Measurements from ENCODE around the gene PLCD3. TPM values are rescaled to one million over a fixed set of nuclear protein-coding genes. Genes with fewer than 3 reads are reported as not detected.
A peak's percentile ranks its signal among the peaks of the same experiment; 100 is the strongest.

PLCD3 gene
- total and polyA plus RNA-seq, 9 of the 15 experiments (the other 6 are each of a cell fraction or from before 2014, with no cell fraction given), result 0.20 to 22.6 (median 7.5) TPM

GRCh38 chr17:45161288-45162024 lies 29.1 kb upstream of the PLCD3 start, which contains the start of gene HEXIM2 (continued):
- TF ChIP-seq, protein P1, sequence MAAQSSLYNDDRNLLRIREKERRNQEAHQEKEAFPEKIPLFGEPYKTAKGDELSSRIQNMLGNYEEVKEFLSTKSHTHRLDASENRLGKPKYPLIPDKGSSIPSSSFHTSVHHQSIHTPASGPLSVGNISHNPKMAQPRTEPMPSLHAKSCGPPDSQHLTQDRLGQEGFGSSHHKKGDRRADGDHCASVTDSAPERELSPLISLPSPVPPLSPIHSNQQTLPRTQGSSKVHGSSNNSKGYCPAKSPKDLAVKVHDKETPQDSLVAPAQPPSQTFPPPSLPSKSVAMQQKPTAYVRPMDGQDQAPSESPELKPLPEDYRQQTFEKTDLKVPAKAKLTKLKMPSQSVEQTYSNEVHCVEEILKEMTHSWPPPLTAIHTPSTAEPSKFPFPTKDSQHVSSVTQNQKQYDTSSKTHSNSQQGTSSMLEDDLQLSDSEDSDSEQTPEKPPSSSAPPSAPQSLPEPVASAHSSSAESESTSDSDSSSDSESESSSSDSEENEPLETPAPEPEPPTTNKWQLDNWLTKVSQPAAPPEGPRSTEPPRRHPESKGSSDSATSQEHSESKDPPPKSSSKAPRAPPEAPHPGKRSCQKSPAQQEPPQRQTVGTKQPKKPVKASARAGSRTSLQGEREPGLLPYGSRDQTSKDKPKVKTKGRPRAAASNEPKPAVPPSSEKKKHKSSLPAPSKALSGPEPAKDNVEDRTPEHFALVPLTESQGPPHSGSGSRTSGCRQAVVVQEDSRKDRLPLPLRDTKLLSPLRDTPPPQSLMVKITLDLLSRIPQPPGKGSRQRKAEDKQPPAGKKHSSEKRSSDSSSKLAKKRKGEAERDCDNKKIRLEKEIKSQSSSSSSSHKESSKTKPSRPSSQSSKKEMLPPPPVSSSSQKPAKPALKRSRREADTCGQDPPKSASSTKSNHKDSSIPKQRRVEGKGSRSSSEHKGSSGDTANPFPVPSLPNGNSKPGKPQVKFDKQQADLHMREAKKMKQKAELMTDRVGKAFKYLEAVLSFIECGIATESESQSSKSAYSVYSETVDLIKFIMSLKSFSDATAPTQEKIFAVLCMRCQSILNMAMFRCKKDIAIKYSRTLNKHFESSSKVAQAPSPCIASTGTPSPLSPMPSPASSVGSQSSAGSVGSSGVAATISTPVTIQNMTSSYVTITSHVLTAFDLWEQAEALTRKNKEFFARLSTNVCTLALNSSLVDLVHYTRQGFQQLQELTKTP (IDR thresholded peaks at IDR 0.05; ENCODE audit: low read depth in 1 of 2, partially characterized antibody in 2 of 2), result peak; percentile 41 to 95
- TF ChIP-seq FOXP1 (CRISPR knock-in tag; IDR thresholded peaks at IDR 0.05), result peak; percentile 70; the same call in 1 of the 2 replicates
- no peak for TF ChIP-seq ZNF212 (CRISPR knock-in tag; IDR thresholded peaks at IDR 0.05)
- TF ChIP-seq HINFP (tag; conservative IDR thresholded peaks at IDR 0.05; ENCODE audit: low read depth), result no peak
- no peak for TF ChIP-seq RBM39 (optimal IDR thresholded peaks at IDR 0.05; ENCODE audit: low read depth, low read length)
- TF ChIP-seq, protein P2, sequence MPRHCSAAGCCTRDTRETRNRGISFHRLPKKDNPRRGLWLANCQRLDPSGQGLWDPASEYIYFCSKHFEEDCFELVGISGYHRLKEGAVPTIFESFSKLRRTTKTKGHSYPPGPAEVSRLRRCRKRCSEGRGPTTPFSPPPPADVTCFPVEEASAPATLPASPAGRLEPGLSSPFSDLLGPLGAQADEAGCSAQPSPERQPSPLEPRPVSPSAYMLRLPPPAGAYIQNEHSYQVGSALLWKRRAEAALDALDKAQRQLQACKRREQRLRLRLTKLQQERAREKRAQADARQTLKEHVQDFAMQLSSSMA (CRISPR knock-in tag; IDR thresholded peaks at IDR 0.05), result peak; percentile 89
- peak; percentile 39; the same call in 1 of the 2 replicates for TF ChIP-seq GATAD2B (IDR thresholded peaks at IDR 0.05; ENCODE audit: borderline replicate concordance)
- no peak for TF ChIP-seq SAFB (IDR thresholded peaks at IDR 0.05; ENCODE audit: borderline replicate concordance, low read depth, low read length)
- no peak for TF ChIP-seq CBX8 (IDR thresholded peaks at IDR 0.05; ENCODE audit: borderline replicate concordance, extremely low read depth, low read depth, low read length, poor library complexity, severe bottlenecking)

Data from K562 (cell line).